Suppressor macrophage (primary cell): ENCODE measurements around the gene ARMC12.
A peak's percentile ranks its signal among the peaks of the same experiment; 100 is the strongest.
"Not testable (repeated sequence)": the region's sequence is repeated elsewhere in the genome, so short reads cannot be mapped to it uniquely, and the experiment has no call there.

Experiments
- DNase-seq, 4 experiments: peaks; one replicate each; pipeline ENCODE4 v3.0.0-alpha.2; 2020 to 2022

Gene ARMC12

GRCh38 chr6:35718911-35719381, 17.9 kb upstream of the ARMC12 start:
- DNase-seq, result peak in 1 of 4 experiments; percentile 21

GRCh38 chr6:35719404-35719829, 17.4 kb upstream of the ARMC12 start:
- no peak for DNase-seq

- DNase-seq, result peak; percentile 84 to 92 (median 90)
Observed at GRCh38 chr6:35719830-35720733, 16.8 kb upstream of the ARMC12 start.

GRCh38 chr6:35722121-35722761, 14.6 kb upstream of the ARMC12 start:
- DNase-seq, result no peak

- DNase-seq, result no peak
Observed at GRCh38 chr6:35723587-35723986, 13.2 kb upstream of the ARMC12 start.

- DNase-seq, result no peak
Observed at GRCh38 chr6:35724059-35724458, 12.8 kb upstream of the ARMC12 start.

GRCh38 chr6:35724471-35724870, 12.4 kb upstream of the ARMC12 start:
- no peak for DNase-seq

- DNase-seq, result no peak
Observed at GRCh38 chr6:35725081-35725708, 11.6 kb upstream of the ARMC12 start.

- DNase-seq, result peak; percentile 66 to 85 (median 82)
Observed at GRCh38 chr6:35725721-35726438, 11.0 kb upstream of the ARMC12 start.

- DNase-seq, result peak in 2 of 4 experiments; percentile 43 to 57
Observed at GRCh38 chr6:35727231-35727934, 9.4 kb upstream of the ARMC12 start.

GRCh38 chr6:35727935-35728682, 8.7 kb upstream of the ARMC12 start:
- DNase-seq, result peak; percentile 86 to 95 (median 94)

GRCh38 chr6:35728683-35729678, 7.9 kb upstream of the ARMC12 start:
- DNase-seq, result peak in 1 of 4 experiments; percentile 15

GRCh38 chr6:35729722-35730121, 7.1 kb upstream of the ARMC12 start:
- DNase-seq, result peak in 1 of 4 experiments; percentile 23

- DNase-seq, result no peak
Observed at GRCh38 chr6:35730745-35731413, 6.0 kb upstream of the ARMC12 start.

- peak in 3 of 4 experiments; percentile 31 to 55 (median 36) for DNase-seq
Observed at GRCh38 chr6:35731414-35731735, 5.5 kb upstream of the ARMC12 start.

GRCh38 chr6:35731736-35732532, 4.9 kb upstream of the ARMC12 start:
- peak; percentile 34 to 69 (median 52) for DNase-seq

- DNase-seq, result no peak
Observed at GRCh38 chr6:35733633-35734032, 3.2 kb upstream of the ARMC12 start.

- DNase-seq, result not testable (repeated sequence)
Observed at GRCh38 chr6:35734319-35734718, 2.5 kb upstream of the ARMC12 start.
